Loucy (cell line): ENCODE data around the gene CAPN2.

Source experiments
- H2AFZ ChIP-seq: fragments of 200-600 bp; sonication (generic); 2 replicates; pipeline ENCODE4 v1.6.0; 2016; ENCODE audit warnings: antibody characterized with exemption, mild to moderate bottlenecking, low read length, moderate library complexity
- H3F3A ChIP-seq: fragments of 200-600 bp; 2 replicates; pipeline ENCODE4 v1.6.0; 2016; ENCODE audit warnings: antibody characterized with exemption, low read depth, mild to moderate bottlenecking
- H3K27me3 ChIP-seq: fragments of 200-600 bp; sonication (generic); 2 replicates; pipeline ENCODE4 v1.6.1; 2014; ENCODE audit warnings: low read length, mild to moderate bottlenecking; ENCODE audit not compliant: insufficient read depth, poor library complexity, severe bottlenecking
- H3K36me3 ChIP-seq: fragments of 200-600 bp; sonication (generic); 2 replicates; pipeline ENCODE4 v1.6.1; 2016; ENCODE audit warnings: low read length; ENCODE audit not compliant: insufficient read depth
- H3K4me1 ChIP-seq: fragments of 200-600 bp; sonication (generic); 2 replicates; pipeline ENCODE4 v1.5.1; 2014; ENCODE audit warnings: low read length, mild to moderate bottlenecking; ENCODE audit not compliant: insufficient read depth, poor library complexity, severe bottlenecking
- H3K4me2 ChIP-seq: fragments of 200-600 bp; sonication (generic); 2 replicates; pipeline ENCODE4 v1.6.0; 2014; ENCODE audit warnings: antibody characterized with exemption, low read length, low read depth, mild to moderate bottlenecking; ENCODE audit not compliant: poor library complexity, severe bottlenecking
- H3K4me3 ChIP-seq: fragments of 200-600 bp; sonication (generic); 2 replicates; pipeline ENCODE4 v1.5.1; 2014; ENCODE audit warnings: low read length, mild to moderate bottlenecking, mixed read lengths; ENCODE audit not compliant: poor library complexity, severe bottlenecking
- H3K79me2 ChIP-seq: fragments of 200-600 bp; sonication (generic); 2 replicates; pipeline ENCODE4 v1.6.1; 2014; ENCODE audit warnings: low read length; ENCODE audit not compliant: insufficient read depth
- H3K9ac ChIP-seq: fragments of 200-600 bp; sonication (generic); 2 replicates; pipeline ENCODE4 v1.6.0; 2014; ENCODE audit warnings: mild to moderate bottlenecking, low read depth, low read length, moderate library complexity; ENCODE audit not compliant: poor library complexity, severe bottlenecking
- H3K9me2 ChIP-seq: fragments of 200-600 bp; sonication (generic); replicated peaks from 2 replicates; pipeline ENCODE4 v1.6.1; 2016; ENCODE audit warnings: low read depth, low read length, mixed read lengths
- H3K9me3 ChIP-seq: fragments of 200-600 bp; sonication (generic); 2 replicates; pipeline ENCODE4 v1.6.1; 2014; ENCODE audit warnings: mild to moderate bottlenecking, antibody characterized with exemption, low read length, low read depth; ENCODE audit not compliant: insufficient read depth
- H4K20me1 ChIP-seq: fragments of 200-600 bp; sonication (generic); 2 replicates; pipeline ENCODE4 v1.6.0; 2014; ENCODE audit warnings: antibody characterized with exemption, low read length, mild to moderate bottlenecking; ENCODE audit not compliant: insufficient read depth, poor library complexity, severe bottlenecking
- EZH2phosphoT487 ChIP-seq: fragments of 200-600 bp; IDR thresholded peaks from 2 replicates; pipeline ENCODE4 v1.6.1; 2018; ENCODE audit warnings: antibody characterized with exemption, mild to moderate bottlenecking, moderate library complexity, borderline replicate concordance
- TF ChIP-seq, protein P1 (sequence below): fragments of 200-600 bp; sonication (generic); conservative IDR thresholded peaks from 2 replicates; pipeline ENCODE4 v1.5.1; 2014; ENCODE audit warnings: mild to moderate bottlenecking, antibody characterized with exemption, low read length

Gene CAPN2

DNA sequence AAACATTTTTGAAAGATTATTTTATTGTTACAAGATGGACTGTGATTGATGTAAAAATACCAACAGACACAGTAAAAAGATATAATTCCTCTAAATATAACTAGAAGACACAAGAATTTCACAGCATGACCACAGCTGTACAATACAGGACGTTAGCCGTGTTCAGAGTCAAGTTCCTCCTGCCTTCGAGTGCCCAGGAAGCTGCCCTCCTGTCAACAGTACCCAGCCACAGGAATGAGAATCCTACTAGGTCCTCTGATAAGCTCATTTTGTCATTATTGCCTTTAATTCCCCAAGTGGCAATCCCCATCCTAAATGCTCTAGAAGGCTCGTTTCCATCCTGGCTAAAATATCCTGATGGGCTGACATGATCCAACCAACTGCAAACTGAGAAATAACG, 16.4 kb upstream of the CAPN2 start:
- Histone ChIP-seq H3F3A (no peaks in the 10 kb centered on the region), H3K4me3 (no peak overlapping the region), H4K20me1 (no peaks in the 10 kb centered on the region), H2AFZ (no peak overlapping the region), H3K36me3 (no peaks in the 10 kb centered on the region), H3K4me2 (no peak overlapping the region), H3K79me2 (no peaks in the 10 kb centered on the region), H3K27me3 (no peaks in the 10 kb centered on the region), H3K9me3 (no peaks in the 10 kb centered on the region), H3K4me1 (no peaks in the 10 kb centered on the region), H3K9me2 (no peaks in the 10 kb centered on the region), H3K9ac (no peak overlapping the region)
- TF ChIP-seq, protein P1, sequence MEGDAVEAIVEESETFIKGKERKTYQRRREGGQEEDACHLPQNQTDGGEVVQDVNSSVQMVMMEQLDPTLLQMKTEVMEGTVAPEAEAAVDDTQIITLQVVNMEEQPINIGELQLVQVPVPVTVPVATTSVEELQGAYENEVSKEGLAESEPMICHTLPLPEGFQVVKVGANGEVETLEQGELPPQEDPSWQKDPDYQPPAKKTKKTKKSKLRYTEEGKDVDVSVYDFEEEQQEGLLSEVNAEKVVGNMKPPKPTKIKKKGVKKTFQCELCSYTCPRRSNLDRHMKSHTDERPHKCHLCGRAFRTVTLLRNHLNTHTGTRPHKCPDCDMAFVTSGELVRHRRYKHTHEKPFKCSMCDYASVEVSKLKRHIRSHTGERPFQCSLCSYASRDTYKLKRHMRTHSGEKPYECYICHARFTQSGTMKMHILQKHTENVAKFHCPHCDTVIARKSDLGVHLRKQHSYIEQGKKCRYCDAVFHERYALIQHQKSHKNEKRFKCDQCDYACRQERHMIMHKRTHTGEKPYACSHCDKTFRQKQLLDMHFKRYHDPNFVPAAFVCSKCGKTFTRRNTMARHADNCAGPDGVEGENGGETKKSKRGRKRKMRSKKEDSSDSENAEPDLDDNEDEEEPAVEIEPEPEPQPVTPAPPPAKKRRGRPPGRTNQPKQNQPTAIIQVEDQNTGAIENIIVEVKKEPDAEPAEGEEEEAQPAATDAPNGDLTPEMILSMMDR = no peak
- TF ChIP-seq EZH2phosphoT487 = no peak

DNA sequence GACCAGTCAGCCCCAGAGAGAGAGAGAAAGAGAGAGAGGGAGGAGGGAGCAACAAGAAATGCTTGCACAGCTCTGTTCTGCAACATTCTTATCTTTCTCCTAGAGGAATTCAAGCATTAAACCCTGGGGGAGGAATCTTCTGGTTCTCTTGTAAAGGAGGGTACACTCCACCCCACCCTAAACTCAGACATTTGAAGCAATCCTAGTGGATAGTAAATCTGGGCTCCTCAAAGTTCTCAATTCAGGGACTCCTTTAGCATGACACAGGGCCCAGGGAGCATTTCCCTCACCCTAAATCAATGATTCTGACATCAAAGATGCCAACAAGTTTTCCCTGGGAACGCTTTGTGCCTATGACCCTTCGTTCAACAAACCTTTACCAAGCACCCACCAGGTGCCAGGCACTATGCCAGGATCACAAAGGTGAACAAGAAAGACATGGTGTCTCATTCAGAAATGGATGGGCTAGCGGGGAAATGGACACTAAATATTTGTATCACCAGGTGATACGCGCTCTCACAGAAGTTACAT, 11.9 kb upstream of the CAPN2 start:
- no peaks in the 10 kb centered on the region for H3K9me3 ChIP-seq
- no peak overlapping the region for H3K9ac ChIP-seq
- no peaks in the 10 kb centered on the region for H3K9me2 ChIP-seq
- no peak overlapping the region for H3K4me2 ChIP-seq
- no peaks in the 10 kb centered on the region for H3F3A ChIP-seq
- no peaks in the 10 kb centered on the region for H3K4me1 ChIP-seq
- no peaks in the 10 kb centered on the region for H3K36me3 ChIP-seq
- no peak for TF ChIP-seq EZH2phosphoT487
- TF ChIP-seq, protein P1 = no peak
- no peaks in the 10 kb centered on the region for H3K27me3 ChIP-seq
- H2AFZ ChIP-seq = no peak overlapping the region
- no peak overlapping the region for H3K4me3 ChIP-seq
- no peaks in the 10 kb centered on the region for H4K20me1 ChIP-seq
- H3K79me2 ChIP-seq = no peaks in the 10 kb centered on the region

GRCh38 chr1:223700942-223701637, 11.2 kb upstream of the CAPN2 start:
- no peak overlapping the region for H3K4me2 ChIP-seq

More at GRCh38 chr1:223700942-223701637, 11.2 kb upstream of the CAPN2 start:
- Histone ChIP-seq H3K79me2 (no peaks in the 10 kb centered on the region), H3K36me3 (no peaks in the 10 kb centered on the region), H3K9me2 (no peaks in the 10 kb centered on the region), H3F3A (no peaks in the 10 kb centered on the region), H3K9me3 (no peaks in the 10 kb centered on the region), H4K20me1 (no peaks in the 10 kb centered on the region), H3K4me3 (no peak overlapping the region), H2AFZ (no peak overlapping the region), H3K4me1 (no peaks in the 10 kb centered on the region), H3K9ac (no peak overlapping the region), H3K27me3 (no peaks in the 10 kb centered on the region)
- TF ChIP-seq EZH2phosphoT487 = no peak
- TF ChIP-seq, protein P1 = no peak
